ENCODE data around the gene MCCC2. TPM values are rescaled to one million over a fixed set of nuclear protein-coding genes. Genes with fewer than 3 reads are reported as not detected.
"Not testable (repeated sequence)": the region's sequence is repeated elsewhere in the genome, so short reads cannot be mapped to it uniquely, and the experiment has no call there.

Gene MCCC2
- total and polyA plus RNA-seq, 10 of the 15 experiments (the other 5 are each of a cell fraction or from before 2014, with no cell fraction given) = 22.2 to 106 (median 77.7) TPM

GRCh38 chr5:71552026-71552749 lies 35.0 kb upstream of the MCCC2 start:
- intact Hi-C loops (cut with micrococcal nuclease; ENCODE audit: unreplicated experiment); H3K4me1 ChIP-seq (ENCODE audit: control insufficient read depth, insufficient read depth, low read length); H4K20me1 ChIP-seq (ENCODE audit: control insufficient read depth, insufficient read depth); CTCF ChIA-PET; POLR2A ChIA-PET; FAIRE-seq; ATAC-seq; SMC1A ChIA-PET (ENCODE audit: uncharacterized antibody, unreplicated experiment); RAD21 ChIA-PET (ENCODE audit: unreplicated experiment); H3K4me3 ChIP-seq; H3K27ac ChIP-seq (ENCODE audit: control insufficient read depth, insufficient read depth); H2AFZ ChIP-seq (ENCODE audit: control insufficient read depth, low read depth, low read length); DNase-seq (ENCODE audit: low read depth, low spot score); H3K9ac ChIP-seq (ENCODE audit: control insufficient read depth, insufficient read depth, low read length); BruUV-seq (replicated peaks); H3K9me3 ChIP-seq (replicated peaks; ENCODE audit: control insufficient read depth, insufficient read depth, low read length); in situ Hi-C loops (cut with MboI); H3K27me3 ChIP-seq (replicated peaks in 1 of 2; ENCODE audit: control insufficient read depth in 2 of 2, insufficient read depth in 2 of 2, low read length in 1 of 2); H3K79me2 ChIP-seq (ENCODE audit: control insufficient read depth, insufficient read depth, low read length); H3K4me2 ChIP-seq (ENCODE audit: control insufficient read depth, insufficient read depth): not testable (repeated sequence)
- 91% methylated on average over 36 of the region's 53 CpGs for WGBS (ENCODE audit: insufficient coverage, insufficient replicate concordance, low lambda C conversion rate, missing lambda C conversion rate)
- peaks cover 0 to 14% of the 10 kb centered on the region in 2 experiments; a peak in 2 of 4 replicates for H3K36me3 ChIP-seq (ENCODE audit: control insufficient read depth in 2 of 2, insufficient read depth in 2 of 2, low read length in 1 of 2)

DNA sequence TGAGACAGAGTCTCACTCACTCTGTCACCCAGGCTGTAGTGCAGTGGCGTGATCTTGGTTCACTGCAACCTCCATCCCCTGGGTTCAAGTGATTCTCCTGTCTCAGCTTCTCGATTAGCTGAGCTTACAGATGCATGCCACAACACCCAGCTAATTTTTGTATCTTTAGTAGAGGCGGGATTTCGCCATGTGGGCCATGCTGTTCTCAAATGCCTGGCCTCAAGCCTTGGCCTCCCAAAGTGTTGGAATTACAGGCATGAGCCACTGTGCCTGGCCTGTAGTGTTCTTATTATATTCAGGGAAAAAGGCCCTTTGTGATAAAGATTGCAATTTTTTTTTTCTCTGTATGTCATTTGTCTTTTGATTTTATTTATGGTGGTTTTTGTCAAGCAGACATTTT lies 24.0 kb upstream of the MCCC2 start:
- RAD21 ChIA-PET (ENCODE audit: unreplicated experiment) = no interaction called here
- BruUV-seq (replicated peaks) = no TSS peak
- TF ChIP-seq KDM1A (IDR thresholded peaks at IDR 0.05; ENCODE audit: borderline replicate concordance) = no peak
- TF ChIP-seq HDGF (IDR thresholded peaks at IDR 0.05) = no peak
- TF ChIP-seq BACH1 (IDR thresholded peaks at IDR 0.05; ENCODE audit: borderline replicate concordance) = no peak
- no peak for TF ChIP-seq MYB (IDR thresholded peaks at IDR 0.05; ENCODE audit: borderline replicate concordance, low read depth, low read length)
- no peak for TF ChIP-seq PBX3 (IDR thresholded peaks at IDR 0.05; ENCODE audit: insufficient replicate concordance, low read depth, low read length)
- no peak for TF ChIP-seq NBN (IDR thresholded peaks at IDR 0.05)
- no peak for TF ChIP-seq MAX (IDR thresholded peaks at IDR 0.05; ENCODE audit: low read depth, low read length)
- TF ChIP-seq NFYB (IDR thresholded peaks at IDR 0.05; ENCODE audit: insufficient read depth, low read depth, low read length) = no peak
- TF ChIP-seq CHD4 (IDR thresholded peaks at IDR 0.05) = no peak
- TF ChIP-seq USF1 (IDR thresholded peaks at IDR 0.05; ENCODE audit: borderline replicate concordance, extremely low read length, insufficient read depth, low read depth, low read length) = no peak
- TF ChIP-seq PAX8 (IDR thresholded peaks at IDR 0.05) = no peak
- no peak for TF ChIP-seq BRCA1 (IDR thresholded peaks at IDR 0.05; ENCODE audit: low read depth, low read length)
- TF ChIP-seq EGR1 (IDR thresholded peaks at IDR 0.05; ENCODE audit: borderline replicate concordance in 1 of 2, low read depth in 2 of 2, low read length in 2 of 2) = no peak
- TF ChIP-seq ZNF24 (IDR thresholded peaks at IDR 0.05) = no peak
- TF ChIP-seq ZNF207 (IDR thresholded peaks at IDR 0.05; ENCODE audit: borderline replicate concordance) = no peak

More for the DNA sequence above, 24.0 kb upstream of the MCCC2 start:
- Histone ChIP-seq H3K27me3 (replicated peaks in 1 of 2; ENCODE audit: control insufficient read depth in 2 of 2, insufficient read depth in 2 of 2, low read length in 1 of 2) (no peaks in the 10 kb centered on the region), H3K27ac (ENCODE audit: control insufficient read depth, insufficient read depth) (no peak overlapping the region), H2AFZ (ENCODE audit: control insufficient read depth, low read depth, low read length) (no peak overlapping the region), H3K4me1 (ENCODE audit: control insufficient read depth, insufficient read depth, low read length) (no peaks in the 10 kb centered on the region), H3K79me2 (ENCODE audit: control insufficient read depth, insufficient read depth, low read length) (no peaks in the 10 kb centered on the region), H3K36me3 (ENCODE audit: control insufficient read depth in 2 of 2, insufficient read depth in 2 of 2, low read length in 1 of 2) (peaks cover 2 to 17% of the 10 kb centered on the region in 2 experiments; a peak in 3 of 4 replicates), H3K9me3 (replicated peaks; ENCODE audit: control insufficient read depth, insufficient read depth, low read length) (no peaks in the 10 kb centered on the region), H4K20me1 (ENCODE audit: control insufficient read depth, insufficient read depth) (no peaks in the 10 kb centered on the region), H3K4me2 (ENCODE audit: control insufficient read depth, insufficient read depth) (no peak overlapping the region), H3K9ac (ENCODE audit: control insufficient read depth, insufficient read depth, low read length) (no peak overlapping the region), H3K4me3 (no peak overlapping the region)
- CTCF ChIA-PET = interaction anchor here (1.6 kb wide), 1 partner anchor 38 kb away, joined by 7 read pairs; no protein-coding TSS in a partner anchor
- SMC1A ChIA-PET (ENCODE audit: uncharacterized antibody, unreplicated experiment) = interaction anchor here (0.8 kb wide), 1 partner anchor 114 kb away, joined by 3 read pairs; no protein-coding TSS in a partner anchor
- 98% methylated on average over 4 of the region's 4 CpGs for WGBS (ENCODE audit: insufficient coverage, insufficient replicate concordance, low lambda C conversion rate, missing lambda C conversion rate)
- intact Hi-C loops (cut with micrococcal nuclease; ENCODE audit: unreplicated experiment) (no loop called here), in situ Hi-C loops (cut with MboI) (no loop called here)
- no peak for FAIRE-seq
- ATAC-seq = no peak
- POLR2A ChIA-PET = no interaction called here
- DNase-seq (ENCODE audit: low read depth, low spot score) = no peak
